Activated T-cell treated with anti-CD3 and anti-CD28 coated beads, Interleukin-2, amount 50 U/mL, for 4 hours (primary cell): ENCODE data around the gene TPRKB. TPM values are rescaled to one million over a fixed set of nuclear protein-coding genes. Genes with fewer than 3 reads are reported as not detected.

Source experiments
- total RNA-seq, 3 donors: library from RNA; stranded (reverse); gene quantifications; one replicate each; pipeline ENCODE4 v1.2.1, GENCODE V29; 2021

TPRKB gene
- total RNA-seq, 3 donors from 2014 or later: 43.3 to 43.8 (median 43.6) TPM

Other genes starting within 250 kb of the TPRKB start
- not detected for gene NAT8, start 94.9 kb downstream of the TPRKB start, total RNA-seq
- gene DUSP11, start 42.8 kb upstream of the TPRKB start, total RNA-seq: 10 to 100 TPM; 33.2 to 35.4 (median 34.2) TPM
- gene C2orf78, start 46.8 kb upstream of the TPRKB start, total RNA-seq: not detected
- 10 to 100 TPM; 29.5 to 37.2 (median 30.3) TPM for gene STAMBP, start 91.6 kb upstream of the TPRKB start, total RNA-seq
- under 1 TPM; 0.52 to 0.89 (median 0.63) TPM for gene ACTG2, start 155.7 kb upstream of the TPRKB start, total RNA-seq
- 10 to 100 TPM; 69.5 to 76.0 (median 74.2) TPM for gene DGUOK, start 189.5 kb upstream of the TPRKB start, total RNA-seq
- 10 to 100 TPM; 30.8 to 34.0 (median 31.7) TPM for gene TET3, start 247.6 kb upstream of the TPRKB start, total RNA-seq